HCT116 (cell line): Measurements from ENCODE around the gene GPRC5D. TPM values are rescaled to one million over a fixed set of nuclear protein-coding genes. Genes with fewer than 3 reads are reported as not detected.

Experiments used
- ATAC-seq: fragments of 200-7000 bp; cut with Tn5 transposase; 2 replicates; pipeline ENCODE4 v1.9.1; 2020; ENCODE audit warnings: mild to moderate bottlenecking, moderate library complexity
- BruUV-seq: library from RNA; stranded (reverse); fragments of 400-500 nt; replicated peaks from 2 replicates; lab custom pipeline; 2021; lab: Mats Ljungman, UMichigan
- CTCF ChIA-PET: fragments of 300-600 bp; sonication (Branson Sonifier 250); formaldehyde crosslinking; loops from one replicate; lab custom pipeline; 2021; ENCODE audit warnings: antibody characterized with exemption; lab: Charles Lee
- POLR2A ChIA-PET: fragments of 300-600, 350-600 bp; sonication (Branson Sonifier 250); formaldehyde crosslinking; loops from one replicate; lab custom pipeline; 2021; ENCODE audit warnings: antibody characterized with exemption; lab: Charles Lee
- RAD21 ChIA-PET, 2 experiments: fragments of 300-600 bp; sonication (Branson Sonifier 250); formaldehyde crosslinking; loops; one replicate each; lab custom pipeline; 2023; ENCODE audit warnings: low total read pairs in 2 of 2; ENCODE audit not compliant: uncharacterized antibody in 2 of 2, unreplicated experiment in 2 of 2, low non-redundant PET in 1 of 2; lab: Charles Lee
- DNase-seq: peaks from one replicate; pipeline ENCODE4 v3.0.0-alpha.2; 2010; ENCODE audit warnings: low read depth, low spot score
- H2AFZ ChIP-seq: fragments of 200-600 bp; shearing (Covaris generic), sonication (generic); 2 replicates; pipeline ENCODE4 v1.6.1; 2017; ENCODE audit warnings: low read depth, mixed run types, mixed read lengths, antibody characterized with exemption, low read length; ENCODE audit not compliant: poor library complexity, severe bottlenecking
- H3K27ac ChIP-seq: 2 replicates; pipeline ENCODE4 v1.5.1; 2012; ENCODE audit warnings: low read depth, low read length
- H3K27me3 ChIP-seq: fragments of 200-600 bp; sonication (generic); 2 replicates; pipeline ENCODE4 v1.6.1; 2016; ENCODE audit warnings: mixed run types, low read length, mixed read lengths; ENCODE audit not compliant: insufficient read depth
- H3K36me3 ChIP-seq, 2 experiments: fragments of 200-500 bp in 1 of 2; fragments of 200-600 bp in 1 of 2; sonication (Bioruptor generic) in 1 of 2; sonication (generic) in 1 of 2; 2 replicates each; pipeline versions ENCODE4 v1.5.1 to v1.6.1; 2014 to 2016; ENCODE audit warnings: low read length in 2 of 2, inconsistent platforms in 1 of 2, mixed read lengths in 1 of 2, mixed run types in 1 of 2; ENCODE audit not compliant: insufficient read depth in 2 of 2, control insufficient read depth in 1 of 2
- H3K4me1 ChIP-seq, 2 experiments: fragments of 200-600 bp in 1 of 2; sonication (generic) in 1 of 2; 2 replicates each; pipeline versions ENCODE4 v1.5.1 to v1.6.1; 2012 to 2017; ENCODE audit warnings: low read length in 2 of 2, inconsistent platforms in 1 of 2, mild to moderate bottlenecking in 1 of 2, mixed read lengths in 1 of 2, mixed run types in 1 of 2, moderate library complexity in 1 of 2; ENCODE audit not compliant: insufficient read depth in 2 of 2, control insufficient read depth in 1 of 2
- H3K4me2 ChIP-seq: fragments of 200-600 bp; sonication (generic); 2 replicates; pipeline ENCODE4 v1.6.1; 2017; ENCODE audit warnings: mixed run types, low read length, mixed read lengths
- H3K4me3 ChIP-seq, 2 experiments: fragments of 200-600 bp in 1 of 2; sonication (generic) in 1 of 2; replicated peaks in 1 of 2; 2 replicates each; pipeline ENCODE4 v1.5.1; 2011 to 2016; ENCODE audit warnings: low read length in 2 of 2, control low read depth in 1 of 2, low read depth in 1 of 2, mild to moderate bottlenecking in 1 of 2, mixed read lengths in 1 of 2, mixed run types in 1 of 2
- H3K79me2 ChIP-seq: fragments of 200-600 bp; sonication (generic); 2 replicates; pipeline ENCODE4 v1.6.1; 2017; ENCODE audit warnings: mild to moderate bottlenecking, mixed run types, low read length, moderate library complexity, mixed read lengths; ENCODE audit not compliant: insufficient read depth
- H3K9ac ChIP-seq: fragments of 200-600 bp; sonication (generic); 2 replicates; pipeline ENCODE4 v1.6.1; 2016; ENCODE audit warnings: low read length, mixed read lengths
- H3K9me2 ChIP-seq: fragments of 200-600 bp; sonication (generic), shearing (Covaris generic); 2 replicates; pipeline ENCODE4 v1.6.1; 2017; ENCODE audit warnings: mixed run types, mild to moderate bottlenecking, moderate library complexity; ENCODE audit not compliant: insufficient read depth
- H3K9me3 ChIP-seq, 2 experiments: fragments of 200-500 bp in 1 of 2; fragments of 200-600 bp in 1 of 2; sonication (Bioruptor generic) in 1 of 2; sonication (generic) in 1 of 2; 2 replicates each; pipeline ENCODE4 v1.6.1; 2014 to 2017; ENCODE audit warnings: low read length in 2 of 2, mixed read lengths in 2 of 2, inconsistent platforms in 1 of 2, low read depth in 1 of 2, mild to moderate bottlenecking in 1 of 2, mixed run types in 1 of 2, moderate library complexity in 1 of 2; ENCODE audit not compliant: control insufficient read depth in 1 of 2, insufficient read depth in 1 of 2
- H4K20me1 ChIP-seq: fragments of 200-600 bp; sonication (generic), shearing (Covaris generic); 2 replicates; pipeline ENCODE4 v1.6.1; 2017; ENCODE audit warnings: mixed run types, mild to moderate bottlenecking, moderate library complexity; ENCODE audit not compliant: insufficient read depth
- CEBPB ChIP-seq: IDR thresholded peaks from 2 replicates; pipeline ENCODE4 v1.6.1; 2012; ENCODE audit warnings: low read depth
- EGR1 ChIP-seq: IDR thresholded peaks from 2 replicates; pipeline ENCODE4 v1.6.1; 2012; ENCODE audit warnings: low read depth
- EZH2phosphoT487 ChIP-seq: fragments of 200-600 bp; IDR thresholded peaks from 2 replicates; pipeline ENCODE4 v1.6.1; 2018; ENCODE audit warnings: antibody characterized with exemption, borderline replicate concordance
- SP1 ChIP-seq: IDR thresholded peaks from 2 replicates; pipeline ENCODE4 v1.6.1; 2012; ENCODE audit warnings: low read depth
- YY1 ChIP-seq: IDR thresholded peaks from 2 replicates; pipeline ENCODE4 v1.6.1; 2011; ENCODE audit warnings: low read length, low read depth, moderate library complexity, mild to moderate bottlenecking; ENCODE audit not compliant: insufficient replicate concordance; ENCODE audit errors: extremely low read depth
- ZFX ChIP-seq: fragments of 450-650 bp; IDR thresholded peaks from 2 replicates; pipeline ENCODE4 v1.6.1; 2017
- intact Hi-C: fragments of 100-400 bp; cut with micrococcal nuclease; formaldehyde crosslinking; loops from 2 replicates; pipeline ENCODE4 v1.10.0; 2022
- total RNA-seq: library from RNA; stranded (reverse); gene quantifications from one replicate; pipeline ENCODE4 v1.2.1, GENCODE V29; 2021; ENCODE audit not compliant: unreplicated experiment
- TF ChIP-seq, protein P1 (sequence below): IDR thresholded peaks from 2 replicates; pipeline ENCODE4 v1.6.1; 2011; ENCODE audit warnings: mild to moderate bottlenecking, low read length, moderate library complexity; ENCODE audit not compliant: insufficient replicate concordance; ENCODE audit errors: extremely low read depth
- TF ChIP-seq, protein P2 (sequence below): IDR thresholded peaks from 2 replicates; pipeline ENCODE4 v1.6.1; 2012; ENCODE audit warnings: low read depth
- TF ChIP-seq, protein P3 (sequence below), 3 experiments: fragments of 200-600 bp in 1 of 3; sonication (generic) in 1 of 3; IDR thresholded peaks in 2 of 3; conservative IDR thresholded peaks in 1 of 3; 2 replicates each; pipeline ENCODE4 v1.5.1; 2012 to 2017; ENCODE audit warnings: low read depth in 2 of 3, low read length in 2 of 3, antibody characterized with exemption in 1 of 3, borderline replicate concordance in 1 of 3, control low read depth in 1 of 3, mild to moderate bottlenecking in 1 of 3, mixed read lengths in 1 of 3, mixed run types in 1 of 3, moderate library complexity in 1 of 3; ENCODE audit not compliant: insufficient read depth in 1 of 3

GPRC5D gene
- total RNA-seq, 1 experiment from 2014 or later = not detected

DNA sequence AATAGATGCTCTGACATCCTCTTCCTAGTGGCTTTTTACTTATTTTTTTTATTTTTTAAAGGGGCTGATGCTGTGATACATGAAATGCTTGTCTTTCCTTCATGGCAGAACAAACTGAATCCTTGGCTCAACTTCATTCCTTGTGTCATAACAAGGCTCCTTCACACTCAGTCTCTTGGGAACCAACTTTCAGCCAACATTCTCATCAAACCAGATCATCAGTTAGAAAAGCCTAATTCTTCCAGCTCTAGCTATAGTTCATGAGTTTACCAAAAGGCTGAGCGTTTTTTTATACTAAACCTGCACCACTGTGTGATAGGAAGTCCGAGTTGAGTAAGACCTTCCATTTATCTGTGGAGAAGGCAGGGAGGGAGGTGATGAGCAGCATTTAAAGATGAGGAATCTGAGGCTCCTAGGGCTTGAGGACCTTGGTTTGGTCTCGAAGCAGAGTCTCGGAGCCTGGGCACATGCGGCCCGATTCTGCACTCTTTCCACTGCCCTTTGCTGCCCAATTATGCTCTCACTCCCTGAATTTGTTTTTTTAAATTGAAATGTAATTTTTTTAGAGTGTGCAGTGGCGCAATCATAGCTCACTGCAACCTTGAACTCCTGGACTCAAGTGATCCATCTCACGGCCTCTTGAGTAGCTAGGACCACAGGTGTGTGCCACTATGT, 8.2 kb downstream of the GPRC5D start:
- Histone ChIP-seq H3K27me3 (no peaks in the 10 kb centered on the region), H3K4me1 (no peaks in the 10 kb centered on the region)
- intact Hi-C loops = no loop called here

More for the DNA sequence above, 8.2 kb downstream of the GPRC5D start:
- Histone ChIP-seq H3K4me3 (no peak overlapping the region), H3K79me2 (no peaks in the 10 kb centered on the region), H3K9ac (no peak overlapping the region), H3K9me3 (no peaks in the 10 kb centered on the region), H3K4me2 (no peak overlapping the region), H3K27ac (no peak overlapping the region), H4K20me1 (no peaks in the 10 kb centered on the region), H3K36me3 (no peaks in the 10 kb centered on the region), H3K9me2 (no peaks in the 10 kb centered on the region), H2AFZ (no peak overlapping the region)
- DNase-seq = no peak
- ChIA-PET CTCF (no interaction called here), RAD21 (no interaction called here), POLR2A (interaction anchor here (1.4 kb wide), 1 partner anchor 28 kb away, joined by 3 read pairs; no protein-coding TSS in a partner anchor)
- no TSS peak for BruUV-seq
- TF ChIP-seq, protein P1, sequence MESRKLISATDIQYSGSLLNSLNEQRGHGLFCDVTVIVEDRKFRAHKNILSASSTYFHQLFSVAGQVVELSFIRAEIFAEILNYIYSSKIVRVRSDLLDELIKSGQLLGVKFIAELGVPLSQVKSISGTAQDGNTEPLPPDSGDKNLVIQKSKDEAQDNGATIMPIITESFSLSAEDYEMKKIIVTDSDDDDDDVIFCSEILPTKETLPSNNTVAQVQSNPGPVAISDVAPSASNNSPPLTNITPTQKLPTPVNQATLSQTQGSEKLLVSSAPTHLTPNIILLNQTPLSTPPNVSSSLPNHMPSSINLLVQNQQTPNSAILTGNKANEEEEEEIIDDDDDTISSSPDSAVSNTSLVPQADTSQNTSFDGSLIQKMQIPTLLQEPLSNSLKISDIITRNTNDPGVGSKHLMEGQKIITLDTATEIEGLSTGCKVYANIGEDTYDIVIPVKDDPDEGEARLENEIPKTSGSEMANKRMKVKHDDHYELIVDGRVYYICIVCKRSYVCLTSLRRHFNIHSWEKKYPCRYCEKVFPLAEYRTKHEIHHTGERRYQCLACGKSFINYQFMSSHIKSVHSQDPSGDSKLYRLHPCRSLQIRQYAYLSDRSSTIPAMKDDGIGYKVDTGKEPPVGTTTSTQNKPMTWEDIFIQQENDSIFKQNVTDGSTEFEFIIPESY = no peak
- TF ChIP-seq EZH2phosphoT487 (no peak), YY1 (no peak), CEBPB (no peak), ZFX (no peak), SP1 (no peak), EGR1 (no peak)
- TF ChIP-seq, protein P2, sequence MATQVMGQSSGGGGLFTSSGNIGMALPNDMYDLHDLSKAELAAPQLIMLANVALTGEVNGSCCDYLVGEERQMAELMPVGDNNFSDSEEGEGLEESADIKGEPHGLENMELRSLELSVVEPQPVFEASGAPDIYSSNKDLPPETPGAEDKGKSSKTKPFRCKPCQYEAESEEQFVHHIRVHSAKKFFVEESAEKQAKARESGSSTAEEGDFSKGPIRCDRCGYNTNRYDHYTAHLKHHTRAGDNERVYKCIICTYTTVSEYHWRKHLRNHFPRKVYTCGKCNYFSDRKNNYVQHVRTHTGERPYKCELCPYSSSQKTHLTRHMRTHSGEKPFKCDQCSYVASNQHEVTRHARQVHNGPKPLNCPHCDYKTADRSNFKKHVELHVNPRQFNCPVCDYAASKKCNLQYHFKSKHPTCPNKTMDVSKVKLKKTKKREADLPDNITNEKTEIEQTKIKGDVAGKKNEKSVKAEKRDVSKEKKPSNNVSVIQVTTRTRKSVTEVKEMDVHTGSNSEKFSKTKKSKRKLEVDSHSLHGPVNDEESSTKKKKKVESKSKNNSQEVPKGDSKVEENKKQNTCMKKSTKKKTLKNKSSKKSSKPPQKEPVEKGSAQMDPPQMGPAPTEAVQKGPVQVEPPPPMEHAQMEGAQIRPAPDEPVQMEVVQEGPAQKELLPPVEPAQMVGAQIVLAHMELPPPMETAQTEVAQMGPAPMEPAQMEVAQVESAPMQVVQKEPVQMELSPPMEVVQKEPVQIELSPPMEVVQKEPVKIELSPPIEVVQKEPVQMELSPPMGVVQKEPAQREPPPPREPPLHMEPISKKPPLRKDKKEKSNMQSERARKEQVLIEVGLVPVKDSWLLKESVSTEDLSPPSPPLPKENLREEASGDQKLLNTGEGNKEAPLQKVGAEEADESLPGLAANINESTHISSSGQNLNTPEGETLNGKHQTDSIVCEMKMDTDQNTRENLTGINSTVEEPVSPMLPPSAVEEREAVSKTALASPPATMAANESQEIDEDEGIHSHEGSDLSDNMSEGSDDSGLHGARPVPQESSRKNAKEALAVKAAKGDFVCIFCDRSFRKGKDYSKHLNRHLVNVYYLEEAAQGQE = no peak
- TF ChIP-seq, protein P3, sequence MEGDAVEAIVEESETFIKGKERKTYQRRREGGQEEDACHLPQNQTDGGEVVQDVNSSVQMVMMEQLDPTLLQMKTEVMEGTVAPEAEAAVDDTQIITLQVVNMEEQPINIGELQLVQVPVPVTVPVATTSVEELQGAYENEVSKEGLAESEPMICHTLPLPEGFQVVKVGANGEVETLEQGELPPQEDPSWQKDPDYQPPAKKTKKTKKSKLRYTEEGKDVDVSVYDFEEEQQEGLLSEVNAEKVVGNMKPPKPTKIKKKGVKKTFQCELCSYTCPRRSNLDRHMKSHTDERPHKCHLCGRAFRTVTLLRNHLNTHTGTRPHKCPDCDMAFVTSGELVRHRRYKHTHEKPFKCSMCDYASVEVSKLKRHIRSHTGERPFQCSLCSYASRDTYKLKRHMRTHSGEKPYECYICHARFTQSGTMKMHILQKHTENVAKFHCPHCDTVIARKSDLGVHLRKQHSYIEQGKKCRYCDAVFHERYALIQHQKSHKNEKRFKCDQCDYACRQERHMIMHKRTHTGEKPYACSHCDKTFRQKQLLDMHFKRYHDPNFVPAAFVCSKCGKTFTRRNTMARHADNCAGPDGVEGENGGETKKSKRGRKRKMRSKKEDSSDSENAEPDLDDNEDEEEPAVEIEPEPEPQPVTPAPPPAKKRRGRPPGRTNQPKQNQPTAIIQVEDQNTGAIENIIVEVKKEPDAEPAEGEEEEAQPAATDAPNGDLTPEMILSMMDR (IDR thresholded peaks at IDR 0.05 in 2 of 3, conservative IDR thresholded peaks at IDR 0.05 in 1 of 3; ENCODE audit: borderline replicate concordance in 1 of 3, insufficient read depth in 1 of 3, low read depth in 2 of 3, low read length in 2 of 3) = no peak
- no peak for ATAC-seq
